Heart left ventricle (tissue), 16 donors: ENCODE measurements around the gene DNAH1. TPM values are rescaled to one million over a fixed set of nuclear protein-coding genes. Genes with fewer than 3 reads are reported as not detected.

Source experiments
- ATAC-seq, 4 donors: fragments of 200-7000 bp; cut with Tn5 transposase; one replicate each; pipeline ENCODE4 v1.9.1; 2020 to 2022; ENCODE audit warnings: moderate library complexity in 4 of 4, mild to moderate bottlenecking in 3 of 4, moderate number of reproducible peaks in 1 of 4
- DNase-seq, 5 donors: peaks; one replicate each; pipeline ENCODE4 v3.0.0-alpha.2; 2020
- H3K27ac ChIP-seq, 12 donors: fragments of 200-600 bp; sonication (generic) in 4 of 12; one replicate each; pipeline versions ENCODE4 v1.5.0 to v1.8.0; 2016 to 2022; ENCODE audit warnings: mild to moderate bottlenecking in 2 of 12
- H3K27me3 ChIP-seq, 9 donors: fragments of 200-600 bp; sonication (generic) in 2 of 9; one replicate each; pipeline versions ENCODE4 v1.5.1 to v1.8.0; 2016 to 2022; ENCODE audit warnings: mild to moderate bottlenecking in 3 of 9
- H3K36me3 ChIP-seq, 9 donors: fragments of 200-600 bp; sonication (generic) in 2 of 9; one replicate each; pipeline versions ENCODE4 v1.5.0 to v1.8.0; 2018 to 2022; ENCODE audit warnings: mild to moderate bottlenecking in 2 of 9
- H3K4me1 ChIP-seq, 12 donors: fragments of 200-600 bp; sonication (generic) in 4 of 12; one replicate each; pipeline versions ENCODE4 v1.5.0 to v1.8.0; 2016 to 2022; ENCODE audit warnings: mild to moderate bottlenecking in 3 of 12
- H3K4me3 ChIP-seq, 12 donors: fragments of 200-600 bp; sonication (generic) in 4 of 12; one replicate each; pipeline versions ENCODE4 v1.5.0 to v1.8.0; 2017 to 2022; ENCODE audit warnings: mild to moderate bottlenecking in 9 of 12, moderate library complexity in 4 of 12
- H3K9me3 ChIP-seq, 12 donors: fragments of 200-600 bp; sonication (generic) in 4 of 12; one replicate each; pipeline versions ENCODE4 v1.5.0 to v1.8.0; 2016 to 2022; ENCODE audit warnings: mild to moderate bottlenecking in 1 of 12
- POLR2A ChIP-seq, 2 donors: fragments of 450-650 bp; IDR thresholded peaks; one replicate each; pipeline ENCODE4 v1.6.1; 2017; ENCODE audit warnings: antibody characterized with exemption in 2 of 2, mild to moderate bottlenecking in 2 of 2, moderate library complexity in 2 of 2
- WGBS, 4 donors: extraction: QIAGEN DNeasy Blood & Tissue Kit in 2 of 4; methylation state at CpG; one replicate each; pipeline versions ENCODE4 v1.1.5 to v1.1.7; 2013 to 2018; 5-methylcytosine and 5-hydroxymethylcytosine counted together
- intact Hi-C, 10 donors: fragments of 100-400 bp; cut with DNase I; formaldehyde crosslinking; loops; one replicate each; pipeline versions ENCODE4 v1.11.1 to v1.14.2; 2022
- polyA plus RNA-seq, 2 donors: library from polyadenylated mRNA; stranded (reverse); fragments of 200-250 nt; gene quantifications; one replicate each; pipeline ENCODE4 v1.2.3, GENCODE V29; 2013
- total RNA-seq, 9 donors: library from RNA; depleted of rRNA in 2 of 9; stranded (reverse); fragments of >200 nt in 2 of 9; fragmentation: NEBNext Ultra II Directional in 3 of 9; extraction: Animal tissue kit (Norgen Biotek cat#: 25700) in 3 of 9; gene quantifications; one replicate each; pipeline versions ENCODE4 v1.1.0 to v1.2.4, GENCODE V29; 2016 to 2023
- TF ChIP-seq, protein P1 (sequence below), 12 donors: fragments of 200-600 bp; sonication (generic) in 4 of 12; IDR thresholded peaks; one replicate each; pipeline versions ENCODE4 v1.5.0 to v1.8.0; 2018 to 2022; ENCODE audit warnings: antibody characterized with exemption in 12 of 12, mild to moderate bottlenecking in 5 of 12
- donor health status: ischemic (EF 13 %, LVEDD 7.1; RV severe dilation, severe dysfunction).
- donor health status: healthy with polysubstance abuse.
- donor health status: DM: no; HTN: yes; CAD: no.
- donor health status: DM: no; HTN: no; CAD: no.
- donor health status: ischemic (EF 25% LVEDD 6.9; RV normal size, moderate dysfunction).
- donor health status: ischemic (EF 25% LVEDD 5.7; RV mildly dilated, moderate dysfunction).
- donor health status: healthy.
- donor health status: DM: yes; HTN: yes; CAD: no.
- donor health status: ischemic (EF 35%, LVEDD 5.7; RV mildly dilated, moderate dysfunction).
- donor health status: nonischemic (EF 11% LVEDD 7.7; RV severe dilation, severe dysfunction).
- donor health status: DM: yes; HTN: yes; CAD: no.
- donor health status: PGD.
- donor health status: ischemic (EF 29% LVEDD 5.4; RV normal size, mild dysfunction).
- donor health status: nonischemic (EF 23%, LVEDD 6.1; RV moderate dilation, normal function).

Gene DNAH1
- total and polyA plus RNA-seq, 11 donors: 0.95 to 6.6 (median 2.8) TPM

DNA sequence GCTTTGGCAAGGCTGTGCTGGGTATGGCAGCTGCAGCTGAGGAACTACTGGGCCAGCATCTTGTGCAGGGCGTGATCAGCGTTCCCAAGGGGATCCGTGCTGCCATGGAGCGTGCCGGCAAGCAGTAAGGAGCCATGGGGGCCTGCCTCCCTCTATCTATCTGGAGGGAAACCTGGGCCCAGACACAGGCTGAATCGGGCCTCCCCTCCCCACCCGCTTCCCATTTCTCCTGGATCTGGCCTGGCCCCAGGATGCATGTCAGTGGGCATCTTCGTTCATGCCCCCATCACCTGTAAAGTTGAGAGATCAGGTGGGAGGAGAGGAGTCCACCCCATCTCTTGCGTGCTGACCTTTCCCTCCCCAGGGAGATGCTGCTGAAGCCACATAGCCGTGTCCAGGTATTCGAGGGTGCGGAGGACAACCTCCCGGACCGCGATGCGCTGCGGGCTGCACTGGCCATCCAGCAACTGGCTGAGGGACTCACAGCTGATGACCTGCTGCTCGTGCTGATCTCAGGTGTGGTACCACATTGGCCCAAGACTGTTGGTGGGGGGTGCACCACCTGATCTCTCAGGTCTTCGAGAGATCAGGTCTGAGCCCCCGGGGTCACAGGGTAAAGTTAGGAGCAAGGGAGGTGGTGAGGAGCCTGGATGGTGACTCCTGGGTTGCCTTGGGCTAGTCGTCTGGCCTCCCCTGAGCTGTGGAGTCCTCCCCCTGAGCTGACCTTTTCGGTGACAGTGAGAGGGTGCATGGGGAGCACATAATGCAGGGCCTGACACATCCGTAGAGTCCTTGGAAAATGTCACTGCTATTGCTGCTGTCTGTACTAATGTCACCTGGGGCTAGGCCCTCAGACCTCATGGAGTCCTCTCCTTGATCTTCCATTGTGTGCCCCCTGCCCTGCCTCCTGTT lies 25.3 kb upstream of the DNAH1 start:
- H3K36me3 ChIP-seq: peaks cover 0 to 40% (median 13%) of the 10 kb centered on the region in 9 donors
- DNase-seq (no peak), ATAC-seq (no peak)
- no peak overlapping the region for H3K27ac ChIP-seq
- 84 to 91% (median 89%) methylated on average over 17 to 23 of the region's 23 CpGs for WGBS, 4 donors
- intact Hi-C loops: loop anchor here in 6 of 10 donors (1.0 to 5.0 kb wide), 6 partner anchors 46 to 116 kb away; no protein-coding TSS in a partner anchor
- H3K9me3 ChIP-seq: no peaks in the 10 kb centered on the region
- no peak overlapping the region for H3K4me3 ChIP-seq
- H3K4me1 ChIP-seq: peaks cover 0 to 25% (median 12%) of the 10 kb centered on the region in 12 donors
- H3K27me3 ChIP-seq: no peaks in the 10 kb centered on the region
- TF ChIP-seq POLR2A (IDR thresholded peaks at IDR 0.05): no peak
- TF ChIP-seq, protein P1, sequence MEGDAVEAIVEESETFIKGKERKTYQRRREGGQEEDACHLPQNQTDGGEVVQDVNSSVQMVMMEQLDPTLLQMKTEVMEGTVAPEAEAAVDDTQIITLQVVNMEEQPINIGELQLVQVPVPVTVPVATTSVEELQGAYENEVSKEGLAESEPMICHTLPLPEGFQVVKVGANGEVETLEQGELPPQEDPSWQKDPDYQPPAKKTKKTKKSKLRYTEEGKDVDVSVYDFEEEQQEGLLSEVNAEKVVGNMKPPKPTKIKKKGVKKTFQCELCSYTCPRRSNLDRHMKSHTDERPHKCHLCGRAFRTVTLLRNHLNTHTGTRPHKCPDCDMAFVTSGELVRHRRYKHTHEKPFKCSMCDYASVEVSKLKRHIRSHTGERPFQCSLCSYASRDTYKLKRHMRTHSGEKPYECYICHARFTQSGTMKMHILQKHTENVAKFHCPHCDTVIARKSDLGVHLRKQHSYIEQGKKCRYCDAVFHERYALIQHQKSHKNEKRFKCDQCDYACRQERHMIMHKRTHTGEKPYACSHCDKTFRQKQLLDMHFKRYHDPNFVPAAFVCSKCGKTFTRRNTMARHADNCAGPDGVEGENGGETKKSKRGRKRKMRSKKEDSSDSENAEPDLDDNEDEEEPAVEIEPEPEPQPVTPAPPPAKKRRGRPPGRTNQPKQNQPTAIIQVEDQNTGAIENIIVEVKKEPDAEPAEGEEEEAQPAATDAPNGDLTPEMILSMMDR (IDR thresholded peaks at IDR 0.05): no peak

DNA sequence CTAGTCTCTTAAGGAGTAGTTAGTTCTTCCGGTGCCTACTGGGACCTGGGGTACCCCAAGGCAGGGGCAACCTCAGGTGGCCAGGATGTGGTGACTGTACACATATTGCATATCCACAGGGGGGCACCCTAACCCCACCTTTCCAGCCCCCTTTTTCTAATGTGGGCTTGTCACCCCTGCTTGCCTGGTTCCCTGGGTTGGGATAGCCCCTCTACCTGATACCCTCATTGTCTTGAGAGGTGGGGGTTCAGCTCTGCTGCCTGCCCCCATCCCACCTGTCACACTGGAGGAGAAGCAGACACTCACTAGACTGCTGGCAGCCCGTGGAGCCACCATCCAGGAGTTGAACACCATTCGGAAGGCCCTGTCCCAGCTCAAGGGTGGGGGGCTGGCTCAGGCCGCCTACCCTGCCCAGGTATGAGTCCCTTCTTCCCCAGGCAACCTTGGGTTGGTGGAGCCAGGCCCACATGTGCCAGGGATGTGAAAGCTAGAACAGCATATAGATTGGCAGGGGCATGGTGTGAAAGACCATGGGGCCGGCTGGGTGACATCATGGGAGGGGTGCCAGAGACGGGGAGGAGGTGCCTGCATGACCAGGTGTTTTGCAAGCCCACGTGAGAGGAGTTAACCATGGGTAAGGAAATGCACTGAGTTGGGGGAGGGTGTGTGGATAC lies 24.5 kb upstream of the DNAH1 start:
- DNase-seq: no peak
- TF ChIP-seq POLR2A (IDR thresholded peaks at IDR 0.05): no peak
- TF ChIP-seq, protein P1 (IDR thresholded peaks at IDR 0.05): peak; percentile 38 to 60 (median 52)
- Histone ChIP-seq H3K27ac (no peak overlapping the region), H3K27me3 (no peaks in the 10 kb centered on the region), H3K36me3 (peaks cover 0 to 40% (median 13%) of the 10 kb centered on the region in 9 donors), H3K9me3 (no peaks in the 10 kb centered on the region), H3K4me3 (no peak overlapping the region), H3K4me1 (peaks cover 0 to 20% (median 11%) of the 10 kb centered on the region in 12 donors)
- WGBS, 4 donors: 74 to 88% (median 84%) methylated on average over 5 to 7 of the region's 7 CpGs
- intact Hi-C loops: loop anchor here in 8 of 10 donors (1.0 to 5.0 kb wide), 6 partner anchors 46 to 116 kb away; no protein-coding TSS in a partner anchor
- no peak for ATAC-seq

DNA sequence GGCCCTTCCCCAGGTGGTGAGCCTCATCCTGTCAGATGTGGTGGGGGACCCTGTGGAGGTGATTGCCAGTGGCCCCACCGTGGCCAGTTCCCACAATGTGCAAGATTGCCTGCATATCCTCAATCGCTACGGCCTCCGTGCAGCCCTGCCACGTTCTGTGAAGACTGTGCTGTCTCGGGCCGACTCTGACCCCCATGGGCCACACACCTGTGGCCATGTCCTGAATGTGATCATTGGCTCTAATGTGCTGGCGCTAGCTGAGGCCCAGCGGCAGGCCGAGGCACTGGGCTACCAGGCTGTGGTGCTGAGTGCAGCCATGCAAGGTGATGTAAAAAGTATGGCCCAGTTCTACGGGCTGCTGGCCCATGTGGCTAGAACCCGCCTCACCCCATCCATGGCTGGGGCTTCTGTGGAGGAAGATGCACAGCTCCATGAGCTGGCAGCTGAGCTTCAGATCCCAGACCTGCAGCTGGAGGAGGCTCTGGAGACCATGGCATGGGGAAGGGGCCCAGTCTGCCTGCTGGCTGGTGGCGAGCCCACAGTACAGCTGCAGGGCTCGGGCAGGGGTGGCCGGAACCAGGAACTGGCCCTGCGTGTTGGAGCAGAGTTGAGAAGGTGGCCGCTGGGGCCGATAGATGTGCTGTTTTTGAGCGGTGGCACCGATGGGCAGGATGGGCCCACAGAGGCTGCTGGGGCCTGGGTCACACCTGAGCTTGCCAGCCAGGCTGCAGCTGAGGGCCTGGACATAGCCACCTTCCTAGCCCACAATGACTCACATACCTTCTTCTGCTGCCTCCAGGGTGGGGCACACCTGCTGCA lies 23.7 kb upstream of the DNAH1 start:
- 94 to 97% (median 96%) methylated on average over 18 to 20 of the region's 20 CpGs for WGBS, 4 donors
- H3K27ac ChIP-seq: no peak overlapping the region
- H3K4me3 ChIP-seq: no peak overlapping the region
- no peaks in the 10 kb centered on the region for H3K27me3 ChIP-seq
- peaks cover 0 to 40% (median 13%) of the 10 kb centered on the region in 9 donors for H3K36me3 ChIP-seq
- ATAC-seq: no peak
- intact Hi-C loops: loop anchor here in 5 of 10 donors (2.0 to 5.0 kb wide), 4 partner anchors 45 to 115 kb away; no protein-coding TSS in a partner anchor
- DNase-seq: no peak
- TF ChIP-seq, protein P1 (IDR thresholded peaks at IDR 0.05): no peak
- TF ChIP-seq POLR2A (IDR thresholded peaks at IDR 0.05): no peak
- peaks cover 0 to 15% (median 6%) of the 10 kb centered on the region in 12 donors for H3K4me1 ChIP-seq
- no peaks in the 10 kb centered on the region for H3K9me3 ChIP-seq
